Testis (tissue), 2 donors: ENCODE results near the gene SHFL.

Source experiments
- CTCF ChIP-seq, 3 experiments: fragments of 450-650 bp in 2 of 3; fragments of 200-600 bp in 1 of 3; sonication (generic) in 1 of 3; IDR thresholded peaks; one replicate each; pipeline ENCODE4 v1.5.1; 2016 to 2019; ENCODE audit warnings: antibody characterized with exemption in 3 of 3, mild to moderate bottlenecking in 2 of 3, moderate library complexity in 1 of 3
- POLR2A ChIP-seq: fragments of 450-650 bp; IDR thresholded peaks from one replicate; pipeline ENCODE4 v1.6.1; 2017; ENCODE audit warnings: antibody characterized with exemption, mild to moderate bottlenecking, moderate library complexity

GRCh38 chr19:10104130-10104513 is 18.0 kb downstream of the SHFL start:
- TF ChIP-seq CTCF (IDR thresholded peaks at IDR 0.05): no peak
- no peak for TF ChIP-seq POLR2A
